Spleen (tissue), 11 donors: ENCODE measurements around the gene EFEMP2. TPM values are rescaled to one million over a fixed set of nuclear protein-coding genes. Genes with fewer than 3 reads are reported as not detected.

Source experiments
- DNase-seq: peaks from one replicate; pipeline ENCODE4 v3.0.0-alpha.2; 2020
- H3K27ac ChIP-seq, 8 donors: fragments of 200-600 bp; sonication (generic) in 7 of 8; 1 replicate in 4 of 8; 2 replicates in 4 of 8; pipeline versions ENCODE4 v1.5.0 to v1.8.0; 2016 to 2021; ENCODE audit warnings: inconsistent platforms in 4 of 8, mild to moderate bottlenecking in 4 of 8, moderate library complexity in 1 of 8
- H3K27me3 ChIP-seq, 7 donors: fragments of 200-600 bp; sonication (generic) in 6 of 7; replicated peaks in 1 of 7; 1 replicate in 4 of 7; 2 replicates in 3 of 7; pipeline versions ENCODE4 v1.5.0 to v1.8.0; 2016 to 2021; ENCODE audit warnings: inconsistent platforms in 3 of 7, mild to moderate bottlenecking in 1 of 7
- H3K36me3 ChIP-seq, 6 donors: fragments of 200-600 bp; sonication (generic) in 5 of 6; 1 replicate in 4 of 6; 2 replicates in 2 of 6; pipeline versions ENCODE4 v1.5.0 to v1.8.0; 2016 to 2021; ENCODE audit warnings: inconsistent platforms in 2 of 6
- H3K4me1 ChIP-seq, 6 donors: fragments of 200-600 bp; sonication (generic) in 5 of 6; 1 replicate in 3 of 6; 2 replicates in 3 of 6; pipeline versions ENCODE4 v1.5.0 to v1.8.0; 2016 to 2021; ENCODE audit warnings: inconsistent platforms in 3 of 6
- H3K4me3 ChIP-seq, 8 donors: fragments of 200-600 bp; sonication (generic) in 7 of 8; 1 replicate in 4 of 8; 2 replicates in 4 of 8; pipeline versions ENCODE4 v1.5.0 to v1.8.0; 2016 to 2021; ENCODE audit warnings: inconsistent platforms in 4 of 8, mild to moderate bottlenecking in 4 of 8, moderate library complexity in 2 of 8
- H3K9me3 ChIP-seq, 8 donors: fragments of 200-600 bp; sonication (generic) in 7 of 8; 1 replicate in 4 of 8; 2 replicates in 4 of 8; pipeline versions ENCODE4 v1.5.0 to v1.8.0; 2016 to 2021; ENCODE audit warnings: inconsistent platforms in 4 of 8
- CTCF ChIP-seq, 11 experiments: fragments of 200-600 bp in 7 of 11; fragments of 450-650 bp in 4 of 11; sonication (generic) in 4 of 11; IDR thresholded peaks in 8 of 11; conservative IDR thresholded peaks in 3 of 11; 1 replicate in 7 of 11; 2 replicates in 4 of 11; pipeline versions ENCODE4 v1.4.0 to v1.8.0; 2016 to 2021; ENCODE audit warnings: antibody characterized with exemption in 11 of 11, inconsistent platforms in 4 of 11, mild to moderate bottlenecking in 1 of 11
- POLR2A ChIP-seq, 3 donors: fragments of 450-650 bp; IDR thresholded peaks; one replicate each; pipeline ENCODE4 v1.5.1; 2017; ENCODE audit warnings: antibody characterized with exemption in 3 of 3, mild to moderate bottlenecking in 1 of 3
- POLR2AphosphoS5 ChIP-seq, 3 donors: sonication (generic); formaldehyde crosslinking; IDR thresholded peaks; one replicate each; pipeline ENCODE4 v1.5.1; 2017; ENCODE audit warnings: antibody characterized with exemption in 3 of 3
- WGBS, 5 donors: extraction: QIAGEN DNeasy Blood & Tissue Kit in 3 of 5; methylation state at CpG; one replicate each; pipeline versions ENCODE4 v1.1.5 to v1.1.7; 2013 to 2018; 5-methylcytosine and 5-hydroxymethylcytosine counted together
- intact Hi-C: fragments of 100-400 bp; cut with DNase I; formaldehyde crosslinking; loops from one replicate; pipeline ENCODE4 v1.15.0; 2023; ENCODE audit warnings: low total_unique reads
- polyA plus RNA-seq, 3 donors: library from polyadenylated mRNA; stranded (reverse); fragments of 200-250 nt; gene quantifications; one replicate each; pipeline ENCODE4 v1.2.1, GENCODE V29; 2013
- total RNA-seq, 7 donors: library from RNA; depleted of rRNA in 3 of 7; stranded (reverse); fragments of >200 nt in 3 of 7; fragmentation: NEBNext Ultra II Directional in 4 of 7; extraction: Animal tissue kit (Norgen Biotek cat#: 25700) in 4 of 7; gene quantifications; one replicate each; pipeline versions ENCODE4 v1.1.0 to v1.2.1, GENCODE V29; 2016 to 2021
- donor health status: healthy with polysubstance abuse.
- donor health status: DM: no; HTN: no; CAD: no; lungs with moderate emphysema.
- donor health status: DM: no; HTN: no; CAD: no.
- donor health status: Bipolar disorder and iron deficiency.
- donor health status: healthy.
- donor health status: DM: no; HTN: no; CAD: no.
- donor health status: DM: yes; HTN: yes; CAD: no.

Gene EFEMP2
- total and polyA plus RNA-seq, 10 donors, result 21.0 to 53.5 (median 38.2) TPM

- H3K9me3 ChIP-seq, result no peaks in the 10 kb centered on the region
- no peak for TF ChIP-seq POLR2A (IDR thresholded peaks at IDR 0.05)
- TF ChIP-seq POLR2AphosphoS5 (IDR thresholded peaks at IDR 0.05), result peak in 2 of 3 donors; percentile 22 to 33
- no peak for TF ChIP-seq CTCF (IDR thresholded peaks at IDR 0.05 in 8 of 11, conservative IDR thresholded peaks at IDR 0.05 in 3 of 11)
- no peak for DNase-seq
- peaks cover 0 to 15% (median 5%) of the 10 kb centered on the region in 6 donors for H3K36me3 ChIP-seq
- intact Hi-C loops, result no loop called here
- WGBS, 5 donors, result 40 to 71% (median 60%) methylated on average over 13 to 26 of the region's 26 CpGs
- peaks cover 0 to 11% (median 0%) of the 10 kb centered on the region in 7 donors for H3K27me3 ChIP-seq
- peak overlapping the region; percentile 18 to 77 (median 47) for H3K4me3 ChIP-seq
- peaks cover 16 to 73% (median 46%) of the 10 kb centered on the region in 6 donors for H3K4me1 ChIP-seq
- peak overlapping the region; percentile 53 to 91 (median 83) for H3K27ac ChIP-seq
Observed at GRCh38 chr11:65871811-65872548, 620 bp downstream of the EFEMP2 start.

- WGBS, 5 donors, result 46 to 58% (median 48%) methylated on average over 15 to 24 of the region's 24 CpGs
- Histone ChIP-seq H3K36me3 (peaks cover 0 to 25% (median 14%) of the 10 kb centered on the region in 6 donors), H3K27me3 (peaks cover 0 to 11% (median 0%) of the 10 kb centered on the region in 7 donors), H3K4me3 (peak overlapping the region in 1 of 8 donors; percentile 77), H3K27ac (peak overlapping the region in 7 of 8 donors; percentile 81 to 91 (median 83)), H3K9me3 (no peaks in the 10 kb centered on the region), H3K4me1 (peaks cover 16 to 78% (median 48%) of the 10 kb centered on the region in 6 donors)
- intact Hi-C loops, result no loop called here
- DNase-seq, result peak; percentile 86
- TF ChIP-seq CTCF (IDR thresholded peaks at IDR 0.05 in 8 of 11, conservative IDR thresholded peaks at IDR 0.05 in 3 of 11) (no peak), POLR2AphosphoS5 (IDR thresholded peaks at IDR 0.05) (peak; percentile 53 to 68 (median 65)), POLR2A (IDR thresholded peaks at IDR 0.05) (no peak)
Observed at GRCh38 chr11:65870706-65871681, 1.6 kb downstream of the EFEMP2 start.

- peak overlapping the region in 6 of 8 donors; percentile 81 to 91 (median 84) for H3K27ac ChIP-seq
Observed at GRCh38 chr11:65870307-65870658, 2.3 kb downstream of the EFEMP2 start.

More at GRCh38 chr11:65870307-65870658, 2.3 kb downstream of the EFEMP2 start:
- Histone ChIP-seq H3K4me1 (peaks cover 16 to 78% (median 48%) of the 10 kb centered on the region in 6 donors), H3K36me3 (peaks cover 0 to 32% (median 21%) of the 10 kb centered on the region in 6 donors), H3K4me3 (no peak overlapping the region), H3K9me3 (no peaks in the 10 kb centered on the region), H3K27me3 (peaks cover 0 to 11% (median 0%) of the 10 kb centered on the region in 7 donors)
- WGBS, 5 donors, result 40 to 54% (median 52%) methylated on average over 8 to 11 of the region's 11 CpGs
- DNase-seq, result peak; percentile 80
- intact Hi-C loops, result no loop called here
- TF ChIP-seq CTCF (IDR thresholded peaks at IDR 0.05 in 8 of 11, conservative IDR thresholded peaks at IDR 0.05 in 3 of 11) (no peak), POLR2A (IDR thresholded peaks at IDR 0.05) (no peak), POLR2AphosphoS5 (IDR thresholded peaks at IDR 0.05) (peak in 1 of 3 donors; percentile 24)
